ENCODE measurements around the gene VSTM2B. TPM values are rescaled to one million over a fixed set of nuclear protein-coding genes. Genes with fewer than 3 reads are reported as not detected.

The VSTM2B gene
- total RNA-seq, 1 experiment from 2014 or later = 0.31 TPM

GRCh38 chr19:29612801-29613595 is 87.2 kb downstream of the VSTM2B start:
- H2BK20ac ChIP-seq (ENCODE audit: low read depth, low read length, poor library complexity, severe bottlenecking) = no peak overlapping the region
- H2BK15ac ChIP-seq (ENCODE audit: low read depth, low read length) = no peak overlapping the region
- peaks cover 22 to 63% (median 47%) of the 10 kb centered on the region in 3 experiments for H3K36me3 Mint-ChIP-seq (ENCODE audit: insufficient read depth in 1 of 3, low read depth in 3 of 3)
- H2BK5ac ChIP-seq (ENCODE audit: insufficient read length, low read length) = no peak overlapping the region
- H3T11ph ChIP-seq (ENCODE audit: low read length) = no peak overlapping the region
- H2BK120ac ChIP-seq (ENCODE audit: low read depth, low read length, poor library complexity, severe bottlenecking) = no peak overlapping the region
- H3K56ac ChIP-seq (ENCODE audit: insufficient read length, low read depth, low read length) = no peak overlapping the region
- peaks cover 0 to 4% of the 10 kb centered on the region in 2 experiments; a peak in 2 of 4 replicates for H3K4me1 Mint-ChIP-seq
- no peak overlapping the region for H2AK5ac ChIP-seq (ENCODE audit: insufficient read length, low read length)
- no peak overlapping the region for H3K23ac ChIP-seq (ENCODE audit: insufficient read length, low read depth, low read length)
- no peaks in the 10 kb centered on the region for H3K23me2 ChIP-seq (ENCODE audit: insufficient read length, low read depth, low read length, poor library complexity, severe bottlenecking)
- no peaks in the 10 kb centered on the region for H3K27me3 Mint-ChIP-seq (ENCODE audit: low read depth)
- no peak overlapping the region for H2BK12ac ChIP-seq (ENCODE audit: insufficient read length, low read depth, low read length)
- no peak overlapping the region; the same call in 1 of the 2 replicates for H3K14ac ChIP-seq (ENCODE audit: insufficient read depth, low read length)
- DNase-seq = no peak
- no peaks in the 10 kb centered on the region for H3K27me3 ChIP-seq (ENCODE audit: insufficient read depth, low read length)
- H3K27ac Mint-ChIP-seq = no peak overlapping the region
- no peak overlapping the region for H4K91ac ChIP-seq (ENCODE audit: insufficient read length, low read depth, low read length)
- H3K27ac ChIP-seq (ENCODE audit: insufficient read length, low read depth, low read length) = no peak overlapping the region
- WGBS (ENCODE audit: extremely low coverage, insufficient read length, low lambda C conversion rate) = no CpG with 5 or more reads among the region's 21 CpGs
- H3K79me1 ChIP-seq (ENCODE audit: insufficient read depth, low read depth, low read length, poor library complexity, severe bottlenecking) = no peaks in the 10 kb centered on the region
- H3K9me3 Mint-ChIP-seq = no peaks in the 10 kb centered on the region
- no peaks in the 10 kb centered on the region for H3K4me1 ChIP-seq (ENCODE audit: insufficient read depth, low read length)
- no peak overlapping the region for H4K8ac ChIP-seq (replicated peaks; ENCODE audit: insufficient read length, low read depth, low read length)
- H3K18ac ChIP-seq (ENCODE audit: insufficient read length, low read depth, low read length) = no peak overlapping the region
- H3K4me3 Mint-ChIP-seq = no peak overlapping the region
- H4K20me1 ChIP-seq (ENCODE audit: control insufficient read depth, insufficient read depth, insufficient read length) = no peaks in the 10 kb centered on the region
- H3K4me2 ChIP-seq (ENCODE audit: insufficient read depth, insufficient read length, low read length) = no peak overlapping the region
- H3K79me2 ChIP-seq (ENCODE audit: insufficient read depth, low read length) = no peaks in the 10 kb centered on the region
- no peak overlapping the region for H2AFZ ChIP-seq (ENCODE audit: low read length)
- no peak overlapping the region for H3K9ac ChIP-seq (ENCODE audit: extremely low read depth, insufficient read length, low read length)
- TF ChIP-seq CTCF (conservative IDR thresholded peaks at IDR 0.05) = no peak
- no peak overlapping the region for H3K4ac ChIP-seq (ENCODE audit: low read depth, low read length)
- H4K5ac ChIP-seq (ENCODE audit: insufficient read length, low read depth, low read length) = no peak overlapping the region
- H3K9me3 ChIP-seq (ENCODE audit: control insufficient read depth, low read depth, low read length) = no peaks in the 10 kb centered on the region
